NCI-H2081 treated with DMSO at 0.1 percent for 48 hours (cell line): ENCODE results near the gene BBOF1.

Experiments
- DNase-seq: peaks from one replicate; lab custom pipeline; 2025; lab: John Stamatoyannopoulos, UW

Gene BBOF1

DNA sequence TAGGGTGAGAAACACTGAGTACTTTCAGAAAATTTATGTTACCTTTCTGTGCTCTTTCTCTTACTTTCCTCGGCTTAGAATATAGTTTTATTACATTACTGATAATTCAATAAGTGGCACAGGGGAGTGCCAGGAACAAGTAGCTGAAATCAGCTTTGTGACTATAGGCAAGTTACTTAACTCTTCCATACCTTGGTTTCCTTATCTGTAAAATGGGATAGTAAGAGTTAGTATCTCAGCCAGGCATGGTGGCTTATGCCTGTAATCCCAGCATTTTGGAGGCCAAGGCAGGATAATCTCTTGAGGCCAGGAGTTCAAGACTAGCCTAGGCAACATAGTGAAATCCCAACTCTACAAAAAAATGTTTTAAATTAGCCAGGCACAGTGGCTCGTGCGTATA is 15.4 kb downstream of the BBOF1 start:
- no peak for DNase-seq

DNA sequence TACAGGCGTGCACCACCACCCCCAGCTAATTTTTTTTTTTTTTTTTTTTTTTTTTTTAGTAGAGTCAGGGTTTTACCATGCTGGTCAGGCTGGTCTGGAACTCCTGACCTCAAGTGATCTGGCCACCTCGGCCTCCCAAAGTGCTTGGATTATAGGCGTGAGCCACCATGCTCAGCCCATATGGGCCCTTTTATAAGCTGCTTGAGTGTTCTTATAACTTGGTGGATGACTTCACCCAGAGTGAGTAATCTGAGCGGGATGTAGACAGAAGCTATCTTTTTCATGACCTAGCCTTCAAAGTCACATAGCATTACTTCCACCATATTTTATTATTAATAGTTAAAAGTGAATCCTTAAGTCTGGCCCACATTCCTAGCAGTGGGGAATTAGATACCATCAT is 16.4 kb downstream of the BBOF1 start:
- no peak for DNase-seq

DNA sequence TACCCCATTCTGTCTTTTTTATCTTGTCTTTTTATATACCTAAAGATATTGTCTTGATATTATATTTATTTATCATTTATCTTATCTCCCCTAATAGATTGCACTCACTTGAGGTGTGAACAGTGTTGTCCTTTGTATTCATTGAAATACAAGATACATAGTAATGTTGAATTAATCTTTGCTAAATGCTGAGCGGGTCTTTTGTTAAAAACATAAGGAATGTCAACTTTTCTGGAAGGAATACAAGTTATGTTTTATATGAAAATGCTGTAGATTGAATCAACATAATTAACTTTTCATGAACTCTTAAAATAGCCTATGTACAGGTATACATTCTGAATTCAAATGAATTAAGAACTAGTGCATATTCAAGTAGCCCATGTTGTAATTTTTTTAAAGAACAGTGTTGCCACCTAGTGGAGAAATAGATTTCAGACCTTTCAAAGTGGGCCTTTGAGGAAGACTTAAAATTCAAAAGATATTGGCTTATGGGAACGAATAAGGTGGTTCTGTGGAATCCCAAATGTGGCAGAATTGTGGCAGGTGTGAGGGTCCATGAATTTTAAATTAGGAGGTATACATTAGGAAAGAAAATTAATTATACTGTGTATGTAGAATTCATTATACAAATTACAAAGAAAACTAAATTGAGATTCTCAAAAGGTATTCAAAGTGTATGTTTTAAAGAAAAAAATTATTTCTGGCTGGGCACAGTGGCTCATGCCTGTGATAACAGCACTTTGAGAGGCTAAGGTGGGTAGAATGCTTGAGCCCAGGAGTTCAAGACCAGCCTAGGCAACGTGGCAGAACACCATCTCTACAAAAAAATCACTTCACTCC is 19.1 kb downstream of the BBOF1 start:
- DNase-seq: peak; percentile 54

DNA sequence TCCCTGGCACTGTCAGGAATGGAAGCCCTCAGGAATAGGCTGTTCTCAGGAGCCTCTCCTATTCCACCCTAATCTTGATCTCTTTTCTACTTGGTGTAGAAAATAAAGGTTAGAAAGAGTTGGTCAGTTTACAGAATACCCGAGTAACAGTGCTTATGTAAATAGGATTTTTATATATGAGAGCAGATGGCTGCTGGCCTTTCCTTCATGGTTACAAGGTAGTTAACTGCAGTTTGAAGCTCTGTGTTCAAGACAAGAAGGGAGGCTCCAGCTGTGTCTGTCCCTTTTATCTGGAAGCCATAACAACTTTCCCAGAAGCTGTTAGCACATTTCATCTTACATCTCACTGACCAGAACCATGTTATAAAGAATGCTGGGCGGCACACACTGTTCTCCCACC is 23.1 kb downstream of the BBOF1 start:
- no peak for DNase-seq

DNA sequence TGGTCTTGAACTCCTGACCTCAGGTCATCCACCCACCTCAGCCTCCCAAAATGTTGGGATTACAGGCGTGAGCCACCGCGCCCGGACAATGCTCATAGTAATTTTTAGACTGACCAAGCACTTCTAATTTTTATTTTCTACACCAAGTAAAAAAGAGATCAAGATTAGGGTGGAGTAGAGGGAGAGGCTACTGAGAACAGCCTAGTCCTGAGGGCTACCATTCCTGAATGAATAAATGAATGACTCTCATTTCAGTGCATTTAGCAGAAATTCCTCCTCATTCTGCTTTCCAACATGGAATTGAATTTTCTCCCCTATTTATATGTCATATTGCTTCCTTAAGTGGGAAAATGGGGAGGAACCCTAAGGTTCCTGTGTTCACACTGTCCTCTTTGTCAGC is 26.4 kb downstream of the BBOF1 start:
- DNase-seq: no peak

DNA sequence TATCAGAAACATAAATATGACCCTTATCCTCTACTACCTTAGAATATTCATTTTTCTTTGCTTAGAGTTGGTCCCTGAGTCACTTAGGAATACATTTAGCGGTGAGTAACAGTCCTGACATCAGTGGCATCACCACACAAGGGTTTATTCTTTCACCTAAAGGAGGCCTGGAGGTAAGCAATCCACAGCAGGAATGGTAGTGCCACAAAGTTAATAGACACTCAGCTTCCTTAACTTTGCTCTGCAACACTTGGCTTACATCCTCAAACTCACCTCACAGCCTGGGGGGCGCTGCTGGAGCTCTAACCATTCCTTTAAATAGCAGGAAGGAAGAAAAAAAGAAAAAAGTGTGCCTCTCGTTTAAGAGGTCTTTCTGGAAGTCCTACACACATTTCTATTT is 29.1 kb downstream of the BBOF1 start:
- DNase-seq: no peak

DNA sequence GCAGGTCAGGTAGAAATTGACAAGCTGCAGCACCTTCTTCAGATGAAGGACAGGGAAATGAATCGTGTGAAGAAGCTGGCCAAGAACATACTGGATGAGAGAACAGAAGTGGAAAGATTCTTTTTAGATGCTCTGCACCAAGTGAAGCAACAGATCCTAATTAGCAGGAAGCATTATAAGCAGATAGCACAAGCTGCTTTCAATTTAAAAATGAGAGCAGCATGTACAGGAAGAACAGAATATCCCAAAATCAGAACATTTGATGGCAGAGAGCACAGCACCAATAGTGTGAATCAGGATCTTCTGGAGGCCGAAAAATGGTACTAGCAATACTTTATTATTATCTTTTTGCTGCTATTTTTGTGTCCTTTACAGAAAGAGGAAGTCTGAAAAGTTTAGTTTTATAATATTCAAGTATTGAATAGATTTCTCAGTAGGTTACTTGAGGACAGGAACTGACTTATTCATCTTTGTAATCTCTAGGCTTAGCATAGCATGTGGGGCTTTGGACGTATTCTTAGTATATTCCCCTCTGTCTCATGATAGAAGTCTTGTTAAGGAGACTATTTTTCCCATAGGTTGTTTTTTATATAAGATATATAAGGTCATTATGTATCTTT is 30.8 kb downstream of the BBOF1 start:
- no peak for DNase-seq

DNA sequence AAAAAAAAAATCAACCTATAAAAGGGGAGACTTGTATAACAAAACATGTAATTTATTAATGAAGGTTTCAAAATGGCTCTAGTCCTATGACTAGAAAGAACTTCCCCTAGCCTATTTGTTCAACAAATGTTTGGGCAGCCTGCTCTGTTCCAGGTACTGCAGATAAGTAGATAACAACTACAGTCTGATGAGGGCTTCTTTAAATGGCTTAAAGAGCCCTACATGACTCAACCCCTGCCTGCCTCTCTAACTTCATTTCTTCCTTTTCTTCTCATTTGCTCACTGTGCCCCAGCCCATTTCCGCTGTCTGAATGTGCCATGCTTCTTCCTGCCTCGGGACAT is 43.6 kb downstream of the BBOF1 start:
- no peak for DNase-seq

DNA sequence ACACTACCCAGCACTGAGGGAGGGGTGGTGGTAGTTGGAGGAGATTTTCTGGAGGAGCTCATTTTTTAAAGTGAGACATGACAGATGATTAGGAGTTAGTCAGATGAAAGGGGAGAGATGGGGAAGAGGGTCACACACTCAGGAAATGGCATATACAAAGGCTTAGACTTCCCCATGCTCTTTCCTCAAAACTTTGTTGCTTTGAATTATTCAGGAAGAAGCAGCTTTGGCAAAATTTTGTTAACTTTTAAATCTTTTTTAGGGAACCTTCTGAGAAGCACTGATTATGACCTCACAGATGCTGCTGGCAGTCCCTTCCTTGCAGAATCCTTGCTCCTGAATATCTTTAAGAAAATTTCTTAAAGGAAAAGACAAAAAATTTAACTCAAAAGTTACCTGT is 45.3 kb downstream of the BBOF1 start:
- DNase-seq: no peak

DNA sequence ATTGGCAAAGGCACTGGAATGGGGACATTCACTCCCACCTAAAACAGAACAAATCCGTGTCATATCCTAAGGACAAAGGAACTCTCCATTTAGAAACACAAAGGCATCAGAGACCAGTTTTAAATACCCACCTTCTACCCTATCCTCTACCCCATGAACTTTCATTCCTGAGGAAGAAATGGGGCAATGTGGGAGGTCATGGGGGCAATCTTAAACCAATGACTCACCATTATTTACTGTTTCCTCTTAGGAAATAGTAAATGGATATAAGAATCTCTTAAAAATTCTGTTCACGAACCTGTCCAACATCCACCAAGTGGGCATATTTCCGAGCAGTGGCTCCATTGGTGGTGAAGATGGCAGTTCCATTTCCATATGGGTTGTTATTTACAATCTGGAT is 45.7 kb downstream of the BBOF1 start:
- DNase-seq: no peak

DNA sequence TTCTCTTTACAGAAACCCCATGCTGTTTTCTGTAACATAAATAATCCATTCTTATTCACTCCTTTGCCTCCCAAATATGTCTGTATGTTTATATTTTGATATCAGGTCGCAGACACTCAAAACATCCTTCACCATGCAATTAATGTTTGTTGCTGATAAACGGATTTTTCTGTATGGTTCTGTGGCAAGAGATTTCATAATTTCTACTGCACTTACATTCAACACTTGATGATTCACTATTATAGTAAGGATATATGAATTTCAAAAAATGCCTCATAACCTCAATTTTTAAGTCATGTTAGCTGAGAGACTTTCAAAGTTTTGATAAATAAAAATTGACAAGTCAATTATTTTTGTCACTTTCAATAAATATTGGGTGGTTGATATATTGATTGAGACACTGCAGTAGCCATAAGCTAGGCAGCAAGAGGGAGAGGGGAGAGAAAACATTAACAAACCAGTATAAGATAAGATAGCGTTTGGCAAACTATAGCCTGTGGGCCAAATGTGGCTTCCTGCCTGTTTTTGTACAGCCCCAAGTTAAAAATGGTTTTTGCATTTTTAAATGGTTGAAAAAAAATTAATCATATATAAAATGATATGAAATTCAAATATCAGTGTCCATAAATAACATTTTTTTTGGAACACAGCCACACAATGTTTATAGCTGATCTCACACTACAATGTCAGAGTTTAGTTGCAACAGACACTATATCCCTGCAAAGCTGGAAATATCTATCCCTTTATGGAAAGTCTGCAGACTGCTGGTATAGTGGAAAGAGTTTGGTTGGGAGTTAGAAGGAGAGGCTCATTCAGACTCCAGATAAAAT is 46.8 kb downstream of the BBOF1 start:
- DNase-seq: no peak

DNA sequence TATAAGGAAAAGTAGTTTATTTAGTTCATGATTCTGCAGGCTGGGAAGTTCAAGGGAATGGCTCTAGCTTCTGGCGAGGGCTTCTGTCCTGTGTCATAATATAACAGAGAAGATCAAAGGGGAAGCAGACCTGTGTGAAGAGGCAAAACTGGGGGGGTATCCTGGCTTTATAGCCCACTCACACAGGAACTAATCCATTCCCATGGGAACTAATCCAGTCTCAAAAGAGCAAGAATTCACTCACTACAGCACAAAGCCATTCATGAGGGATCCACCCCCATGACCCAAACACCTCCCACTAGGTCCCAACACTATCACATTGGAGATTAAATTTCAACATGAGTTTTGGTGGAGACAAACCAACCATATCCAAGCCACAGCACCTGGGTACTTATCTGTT is 58.3 kb downstream of the BBOF1 start:
- DNase-seq: no peak

DNA sequence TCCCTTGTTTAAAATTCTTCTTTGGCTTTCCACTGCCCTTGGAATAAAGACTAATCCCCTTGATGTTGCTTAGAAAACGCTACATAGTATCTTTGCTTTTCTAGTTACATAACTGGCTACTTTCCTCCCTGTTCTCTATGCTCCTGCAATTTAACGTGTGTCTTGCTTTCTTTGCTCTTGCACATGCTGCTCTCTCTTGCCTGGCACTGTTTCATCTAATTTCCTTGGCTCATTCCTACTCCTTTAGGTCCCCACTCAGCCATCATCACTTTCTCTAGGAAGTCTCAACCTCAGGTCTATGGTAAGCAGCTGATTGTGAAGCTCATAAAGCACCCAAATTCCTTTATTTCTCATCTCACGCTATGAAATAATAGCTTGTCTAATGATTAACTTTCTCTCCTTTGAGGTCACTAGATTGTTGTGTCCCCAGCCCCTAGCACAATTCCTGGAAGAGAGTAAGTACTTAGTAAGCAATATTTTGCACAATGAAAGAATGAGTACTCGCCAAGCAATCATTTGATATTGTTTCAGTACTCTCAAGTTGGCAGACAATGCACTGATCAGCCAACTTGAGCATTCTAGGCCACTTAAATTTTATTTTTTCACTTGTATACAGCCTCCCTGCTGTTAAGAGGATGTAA is 61.8 kb downstream of the BBOF1 start:
- no peak for DNase-seq

DNA sequence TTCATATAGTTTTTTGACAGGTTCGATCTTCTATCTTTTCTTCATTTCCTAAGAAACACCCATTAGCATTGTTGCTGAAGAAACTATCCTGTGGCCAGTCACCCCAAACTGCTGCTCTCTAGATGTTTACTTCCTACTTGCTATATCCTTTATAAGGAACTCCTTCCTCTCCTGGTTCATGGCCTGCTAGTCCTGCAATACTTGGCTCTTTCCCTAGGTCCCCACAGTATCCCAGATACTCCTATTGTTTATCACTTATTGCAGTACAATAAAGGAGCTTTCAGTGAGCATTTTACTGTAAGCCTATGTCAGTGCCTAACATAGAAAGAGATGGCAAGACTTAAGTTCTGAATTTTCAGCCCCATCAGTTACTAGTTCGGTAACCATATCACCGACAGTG is 62.3 kb downstream of the BBOF1 start:
- no peak for DNase-seq

DNA sequence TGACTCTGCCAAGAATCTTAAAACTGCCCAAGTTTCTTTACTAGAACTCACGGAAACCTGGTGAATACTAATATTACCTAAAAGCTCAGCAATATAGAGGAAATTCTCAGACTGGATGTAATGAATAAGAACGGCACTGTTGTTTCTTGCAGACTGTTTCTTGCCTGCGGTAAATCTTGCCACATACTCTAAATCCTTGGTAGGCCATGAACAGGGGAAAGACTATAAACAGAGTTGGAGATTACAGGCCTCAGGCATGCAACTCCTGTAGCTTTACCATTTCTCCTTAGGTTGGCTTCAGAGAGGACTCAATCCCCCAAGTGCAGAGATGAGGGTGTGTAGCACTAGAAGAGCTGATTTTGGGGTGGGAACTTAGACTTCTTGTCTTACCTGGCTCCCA is 64.0 kb downstream of the BBOF1 start:
- DNase-seq: no peak

DNA sequence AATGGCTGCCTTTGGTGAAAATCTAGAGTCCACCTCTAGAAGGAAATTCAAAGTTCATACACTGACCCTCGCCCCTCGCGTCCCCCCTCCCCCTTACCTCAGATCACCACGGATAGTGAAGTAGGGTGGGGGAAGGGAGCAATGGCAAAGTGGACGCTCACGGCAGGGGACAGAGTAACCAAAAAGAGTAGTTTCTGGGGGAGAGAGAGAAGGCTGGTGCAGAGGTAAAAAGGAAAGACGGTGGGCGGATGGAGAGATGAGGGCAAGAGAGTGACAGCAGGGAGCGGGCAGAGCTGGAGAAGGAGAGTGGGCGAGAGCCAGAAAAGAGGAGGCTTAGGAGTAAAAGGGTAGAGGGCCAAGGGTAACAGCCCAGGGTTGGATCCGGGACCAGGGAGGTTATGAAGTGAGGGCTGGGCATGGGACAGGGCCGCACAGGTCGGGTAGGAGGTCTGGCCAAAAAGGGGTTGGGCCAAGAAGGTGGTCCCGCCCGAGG is 64.7 kb downstream of the BBOF1 start:
- DNase-seq: no peak

DNA sequence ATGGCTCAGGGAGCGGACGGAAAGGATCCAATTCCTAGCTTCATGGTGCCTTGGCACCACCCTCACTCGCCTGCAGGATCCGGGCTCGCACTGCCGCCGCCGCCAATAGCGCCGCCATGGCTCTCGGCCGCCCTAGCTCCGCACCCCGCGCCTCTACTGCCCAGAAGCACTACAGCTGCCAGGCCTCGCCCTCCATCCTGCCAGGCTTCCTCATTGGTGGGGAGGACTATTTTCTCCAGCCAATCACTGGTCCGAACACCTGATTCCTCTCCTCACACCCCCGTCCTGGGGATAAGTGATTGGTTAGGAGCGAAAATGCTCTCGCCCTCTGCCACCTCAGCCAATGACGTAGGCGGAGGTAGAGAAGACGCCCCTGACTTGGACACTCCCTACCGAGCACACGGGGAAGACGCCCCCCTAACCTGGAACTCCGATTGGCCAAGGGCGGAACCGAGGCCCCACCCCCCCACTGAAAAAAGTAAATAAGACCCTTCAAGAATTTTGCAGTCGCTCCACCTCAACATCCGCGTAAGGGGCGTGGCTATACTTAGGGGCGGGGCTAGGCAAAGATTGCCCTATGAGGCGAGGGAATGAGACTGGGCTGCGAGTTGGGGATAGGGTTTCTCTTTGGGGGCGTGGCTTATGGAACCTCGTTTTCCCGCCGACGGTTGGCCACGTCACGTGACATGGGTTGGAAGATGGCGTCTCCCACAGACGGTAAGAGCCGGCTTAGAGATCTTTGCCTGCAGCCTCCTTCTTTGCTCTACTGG is 65.3 kb downstream of the BBOF1 start, which contains the start of the genes ALDH6A1 and LIN52:
Gene ALDH6A1 (minus strand): TSS at position 177 of the 770 bp plus-strand sequence. CDS start 59 bp downstream, at position 118.
Gene LIN52 (plus strand): TSS at position 680 of the 770 bp plus-strand sequence. CDS start 19 bp downstream, at position 699.
- DNase-seq: peak; percentile 99

DNA sequence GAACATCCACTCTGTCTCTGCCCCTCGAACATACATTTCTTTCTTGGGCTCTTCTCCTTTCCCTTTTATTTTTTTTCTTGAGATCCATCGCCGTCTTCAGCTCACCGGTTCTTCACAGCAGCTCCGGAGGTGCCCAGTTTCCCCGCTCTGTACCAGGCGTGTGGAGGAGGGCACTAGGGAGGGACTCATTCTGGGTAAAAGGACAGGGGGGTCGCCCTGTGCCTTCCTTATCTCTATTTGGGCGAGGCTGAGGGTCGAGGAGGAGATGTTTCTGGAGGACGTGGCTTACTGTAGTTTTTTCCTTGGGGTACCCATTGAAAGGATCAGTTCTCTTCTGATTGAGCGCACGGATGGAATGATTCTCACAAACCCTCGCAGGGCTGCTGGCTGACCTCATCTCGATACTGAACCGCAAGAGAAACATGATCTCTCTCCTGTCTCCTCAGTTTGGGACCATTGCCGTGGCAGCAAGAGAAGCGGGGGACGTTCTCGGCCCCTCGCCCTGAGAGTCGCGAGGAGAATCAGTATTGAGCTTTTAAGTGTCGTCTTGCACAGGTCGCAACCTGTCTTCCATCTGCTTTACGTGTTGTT is 66.0 kb downstream of the BBOF1 start:
- no peak for DNase-seq

DNA sequence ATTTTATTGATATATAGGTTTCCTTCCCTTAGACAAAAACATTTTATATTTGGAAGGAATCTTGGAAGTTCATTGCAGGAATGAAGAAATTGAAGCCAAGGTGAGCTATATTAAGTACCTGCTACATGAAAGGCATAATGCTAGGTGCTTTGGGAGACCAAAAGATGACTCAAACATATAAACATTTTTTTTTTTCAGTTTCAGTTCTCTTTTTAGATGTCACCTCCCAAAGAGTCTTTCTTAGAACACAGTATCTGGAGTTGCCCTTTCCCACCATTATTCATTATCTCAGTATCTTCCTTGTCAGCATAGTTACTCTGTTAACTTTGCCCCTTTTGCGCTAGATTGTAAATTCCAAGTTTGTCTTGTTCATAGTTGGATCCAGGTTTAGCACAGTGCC is 66.7 kb downstream of the BBOF1 start:
- no peak for DNase-seq

DNA sequence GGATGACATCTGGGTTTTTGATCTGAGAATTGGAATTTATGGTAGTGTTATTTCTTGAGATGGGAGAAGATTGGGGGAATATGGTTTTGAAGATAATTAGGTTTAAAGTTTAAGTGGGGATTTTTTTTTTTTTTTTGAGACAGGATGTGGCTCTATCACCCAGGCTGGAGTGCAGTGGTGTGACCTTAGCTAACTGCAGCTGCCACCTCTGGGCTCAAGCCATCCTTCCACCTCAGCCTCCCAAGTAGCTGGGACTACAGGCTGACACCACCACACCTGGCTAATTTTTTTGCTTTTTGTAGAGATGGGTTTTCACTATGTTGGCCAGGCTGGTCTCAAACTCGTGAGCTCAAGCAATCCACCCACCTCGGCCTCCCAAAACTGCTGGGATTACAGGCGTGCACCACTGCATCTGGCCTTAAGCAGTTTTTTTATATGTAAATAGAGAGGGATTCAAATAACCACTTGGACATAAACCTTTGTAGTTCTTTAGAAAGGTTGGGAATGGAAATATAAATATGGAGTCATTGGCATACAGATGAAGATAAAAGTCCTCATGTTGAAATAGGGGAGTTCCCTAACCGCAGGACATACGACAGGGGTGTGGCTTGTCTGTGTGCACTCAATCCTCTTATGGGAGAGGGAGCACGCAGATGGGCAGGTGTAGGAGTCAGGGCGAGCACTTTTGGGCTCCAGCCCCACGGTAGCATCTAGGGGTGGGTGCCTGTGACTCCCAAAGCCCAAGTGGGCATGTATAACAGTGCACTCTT is 70.3 kb downstream of the BBOF1 start:
- no peak for DNase-seq
